Measurements from ENCODE around the gene DGKI. TPM values are rescaled to one million over a fixed set of nuclear protein-coding genes. Genes with fewer than 3 reads are reported as not detected.

The DGKI gene
- total RNA-seq, 1 experiment from 2014 or later: 0.41 TPM

- BruUV-seq (replicated peaks): no TSS peak
- POLR2A ChIA-PET (ENCODE audit: unreplicated experiment): no interaction called here
- DNase-seq: no peak
- H3K4me2 ChIP-seq: no peak overlapping the region
- no peak overlapping the region for H3K27ac ChIP-seq
- no peak overlapping the region for H2AFZ ChIP-seq
- H4K20me1 ChIP-seq (ENCODE audit: insufficient read depth): no peaks in the 10 kb centered on the region
- no peak overlapping the region for H3K4me3 ChIP-seq
- H3K4me1 ChIP-seq (replicated peaks; ENCODE audit: insufficient read depth): no peaks in the 10 kb centered on the region
- H3K9me3 ChIP-seq (ENCODE audit: insufficient read depth, low read depth): no peaks in the 10 kb centered on the region
- intact Hi-C loops (cut with micrococcal nuclease; ENCODE audit: unreplicated experiment): no loop called here
- CTCF ChIA-PET: no interaction called here
- H3F3A ChIP-seq (ENCODE audit: insufficient read depth, low read depth): no peaks in the 10 kb centered on the region
- no peaks in the 10 kb centered on the region for H3K27me3 ChIP-seq (ENCODE audit: insufficient read depth, low read depth)
- no peaks in the 10 kb centered on the region for H3K36me3 ChIP-seq (ENCODE audit: low read depth)
- no peak for TF ChIP-seq EZH2 (IDR thresholded peaks at IDR 0.05; ENCODE audit: low read depth)
- TF ChIP-seq CTCF (conservative IDR thresholded peaks at IDR 0.05): no peak
- no peaks in the 10 kb centered on the region for H3K79me2 ChIP-seq (ENCODE audit: low read depth)
- H3K9me2 ChIP-seq (ENCODE audit: insufficient read depth): no peaks in the 10 kb centered on the region
Measured at GRCh38 chr7:137407078-137407477, 439.7 kb downstream of the DGKI start.

GRCh38 chr7:137404660-137405317 is 442.0 kb downstream of the DGKI start:
- H4K20me1 ChIP-seq (ENCODE audit: insufficient read depth): no peaks in the 10 kb centered on the region
- H3K79me2 ChIP-seq (ENCODE audit: low read depth): no peaks in the 10 kb centered on the region
- BruUV-seq (replicated peaks): no TSS peak
- no peak overlapping the region for H3K4me2 ChIP-seq
- H3K4me1 ChIP-seq (replicated peaks; ENCODE audit: insufficient read depth): peaks cover 6% of the 10 kb centered on the region; the same call in 1 of the 2 replicates
- CTCF ChIA-PET: no interaction called here
- no peaks in the 10 kb centered on the region for H3K9me2 ChIP-seq (ENCODE audit: insufficient read depth)
- intact Hi-C loops (cut with micrococcal nuclease; ENCODE audit: unreplicated experiment): no loop called here
- POLR2A ChIA-PET (ENCODE audit: unreplicated experiment): no interaction called here
- no peaks in the 10 kb centered on the region for H3F3A ChIP-seq (ENCODE audit: insufficient read depth, low read depth)
- no peaks in the 10 kb centered on the region for H3K9me3 ChIP-seq (ENCODE audit: insufficient read depth, low read depth)
- H2AFZ ChIP-seq: no peak overlapping the region
- no peaks in the 10 kb centered on the region for H3K36me3 ChIP-seq (ENCODE audit: low read depth)
- no peaks in the 10 kb centered on the region for H3K27me3 ChIP-seq (ENCODE audit: insufficient read depth, low read depth)
- TF ChIP-seq CTCF (conservative IDR thresholded peaks at IDR 0.05): no peak
- no peak for TF ChIP-seq EZH2 (IDR thresholded peaks at IDR 0.05; ENCODE audit: low read depth)
- H3K27ac ChIP-seq: no peak overlapping the region
- H3K4me3 ChIP-seq: no peak overlapping the region
- no peak for DNase-seq

GRCh38 chr7:137403353-137403695 is 443.4 kb downstream of the DGKI start:
- ChIA-PET POLR2A (ENCODE audit: unreplicated experiment) (interaction anchor here (0.6 kb wide), 1 partner anchor 11 kb away, joined by 3 read pairs; no protein-coding TSS in a partner anchor), CTCF (no interaction called here)
- no peak for TF ChIP-seq CTCF (conservative IDR thresholded peaks at IDR 0.05)
- no peak for TF ChIP-seq EZH2 (IDR thresholded peaks at IDR 0.05; ENCODE audit: low read depth)
- H4K20me1 ChIP-seq (ENCODE audit: insufficient read depth): no peaks in the 10 kb centered on the region
- no peaks in the 10 kb centered on the region for H3K9me2 ChIP-seq (ENCODE audit: insufficient read depth)
- H3K9me3 ChIP-seq (ENCODE audit: insufficient read depth, low read depth): no peaks in the 10 kb centered on the region
- no peaks in the 10 kb centered on the region for H3F3A ChIP-seq (ENCODE audit: insufficient read depth, low read depth)
- no TSS peak for BruUV-seq (replicated peaks)
- no peak overlapping the region for H2AFZ ChIP-seq
- DNase-seq: no peak
- no peak overlapping the region for H3K27ac ChIP-seq
- no peak overlapping the region for H3K4me2 ChIP-seq
- no peaks in the 10 kb centered on the region for H3K27me3 ChIP-seq (ENCODE audit: insufficient read depth, low read depth)
- no peak overlapping the region for H3K4me3 ChIP-seq
- peaks cover 6% of the 10 kb centered on the region; the same call in 1 of the 2 replicates for H3K4me1 ChIP-seq (replicated peaks; ENCODE audit: insufficient read depth)
- no peaks in the 10 kb centered on the region for H3K36me3 ChIP-seq (ENCODE audit: low read depth)
- no peaks in the 10 kb centered on the region for H3K79me2 ChIP-seq (ENCODE audit: low read depth)
- intact Hi-C loops (cut with micrococcal nuclease; ENCODE audit: unreplicated experiment): no loop called here
